Measurements from ENCODE around the gene RPS3. TPM values are rescaled to one million over a fixed set of nuclear protein-coding genes. Genes with fewer than 3 reads are reported as not detected.

RPS3 gene
- total and polyA plus RNA-seq, 9 of the 15 experiments (the other 6 are each of a cell fraction or from before 2014, with no cell fraction given), result 2,700 to 5,771 (median 3,679) TPM

GRCh38 chr11:75351791-75352587 lies 47.3 kb upstream of the RPS3 start (continued):
- TF ChIP-seq SMARCC2 (IDR thresholded peaks at IDR 0.05; ENCODE audit: low read depth), result no peak
- TF ChIP-seq MTA2 (IDR thresholded peaks at IDR 0.05; ENCODE audit: low read depth), result peak; percentile 45
- no peak for TF ChIP-seq ELK1 (CRISPR knock-in tag; IDR thresholded peaks at IDR 0.05)
- no peak for TF ChIP-seq SLC30A9 (CRISPR knock-in tag; IDR thresholded peaks at IDR 0.05)
- TF ChIP-seq U2AF2 (optimal IDR thresholded peaks at IDR 0.05; ENCODE audit: low read depth, low read length), result no peak
- no peak for TF ChIP-seq PML (IDR thresholded peaks at IDR 0.05; ENCODE audit: low read length)
- peak; percentile 91 for TF ChIP-seq ELF4 (CRISPR knock-in tag; IDR thresholded peaks at IDR 0.05)
- no peak; the same call in 1 of the 2 replicates for TF ChIP-seq ZNF12 (CRISPR knock-in tag; IDR thresholded peaks at IDR 0.05)
- TF ChIP-seq CEBPB (tag; IDR thresholded peaks at IDR 0.05), result no peak
- TF ChIP-seq RFX5 (IDR thresholded peaks at IDR 0.05; ENCODE audit: low read depth, low read length), result no peak
- TF ChIP-seq CBFA2T2 (conservative IDR thresholded peaks at IDR 0.05), result 0 out of 2 replicates have a peak, but pooled peaks have one; percentile 2
- TF ChIP-seq EP400 (IDR thresholded peaks at IDR 0.05), result peak; percentile 75
- TF ChIP-seq NFE2 (IDR thresholded peaks at IDR 0.05; ENCODE audit: low read depth), result no peak
- no peak for TF ChIP-seq ZC3H11A (IDR thresholded peaks at IDR 0.05; ENCODE audit: low read depth, low read length)
- no peak for TF ChIP-seq KAT2B (IDR thresholded peaks at IDR 0.05; ENCODE audit: low read depth, low read length)
- TF ChIP-seq LARP7 (IDR thresholded peaks at IDR 0.05), result peak; percentile 98
- TF ChIP-seq USF2 (CRISPR knock-in tag; IDR thresholded peaks at IDR 0.05), result no peak
- no peak for TF ChIP-seq ZNF146 (CRISPR knock-in tag; IDR thresholded peaks at IDR 0.05; ENCODE audit: unreplicated experiment)
- TF ChIP-seq ZNF76 (CRISPR knock-in tag; IDR thresholded peaks at IDR 0.05; ENCODE audit: borderline replicate concordance), result no peak
- peak; percentile 73; the same call in 1 of the 2 replicates for TF ChIP-seq POLR2A (conservative IDR thresholded peaks at IDR 0.05)
- TF ChIP-seq ZNF699 (CRISPR knock-in tag; IDR thresholded peaks at IDR 0.05; ENCODE audit: insufficient replicate concordance), result no peak
- TF ChIP-seq XRCC3 (IDR thresholded peaks at IDR 0.05), result no peak
- 0 out of 2 replicates have a peak, but pooled peaks have one; percentile 12 for TF ChIP-seq FOXK1 (CRISPR knock-in tag; IDR thresholded peaks at IDR 0.05; ENCODE audit: borderline replicate concordance)
- TF ChIP-seq GATAD2B (IDR thresholded peaks at IDR 0.05; ENCODE audit: borderline replicate concordance), result peak; percentile 72; the same call in 1 of the 2 replicates
- no peak for TF ChIP-seq SRSF3 (IDR thresholded peaks at IDR 0.05; ENCODE audit: insufficient read depth, low read length)
- no peak for TF ChIP-seq ZNF561 (CRISPR knock-in tag; conservative IDR thresholded peaks at IDR 0.05)
- peak; percentile 62 for TF ChIP-seq SMARCA4 (IDR thresholded peaks at IDR 0.05)
- TF ChIP-seq BCL6 (CRISPR knock-in tag; IDR thresholded peaks at IDR 0.05), result no peak
- TF ChIP-seq SIN3B (IDR thresholded peaks at IDR 0.05; ENCODE audit: low read depth), result no peak
- peak; percentile 41 for TF ChIP-seq TBP (optimal IDR thresholded peaks at IDR 0.05; ENCODE audit: low read depth, low read length)

Measured in K562 (cell line).